Myocyte (in vitro differentiated cells): Measurements from ENCODE around the gene RPL36A. TPM values are rescaled to one million over a fixed set of nuclear protein-coding genes. Genes with fewer than 3 reads are reported as not detected.

Experiments
- DNase-seq: peaks from one replicate; pipeline ENCODE4 v3.0.0-alpha.2; 2012; ENCODE audit warnings: low read depth
- total RNA-seq: library from RNA; depleted of rRNA; stranded (reverse); fragments of >200 nt; gene quantifications from 2 replicates; pipeline ENCODE4 v1.2.3, GENCODE V29; 2014

Gene RPL36A
- total RNA-seq, 1 donor from 2014 or later, result 815 TPM

DNA sequence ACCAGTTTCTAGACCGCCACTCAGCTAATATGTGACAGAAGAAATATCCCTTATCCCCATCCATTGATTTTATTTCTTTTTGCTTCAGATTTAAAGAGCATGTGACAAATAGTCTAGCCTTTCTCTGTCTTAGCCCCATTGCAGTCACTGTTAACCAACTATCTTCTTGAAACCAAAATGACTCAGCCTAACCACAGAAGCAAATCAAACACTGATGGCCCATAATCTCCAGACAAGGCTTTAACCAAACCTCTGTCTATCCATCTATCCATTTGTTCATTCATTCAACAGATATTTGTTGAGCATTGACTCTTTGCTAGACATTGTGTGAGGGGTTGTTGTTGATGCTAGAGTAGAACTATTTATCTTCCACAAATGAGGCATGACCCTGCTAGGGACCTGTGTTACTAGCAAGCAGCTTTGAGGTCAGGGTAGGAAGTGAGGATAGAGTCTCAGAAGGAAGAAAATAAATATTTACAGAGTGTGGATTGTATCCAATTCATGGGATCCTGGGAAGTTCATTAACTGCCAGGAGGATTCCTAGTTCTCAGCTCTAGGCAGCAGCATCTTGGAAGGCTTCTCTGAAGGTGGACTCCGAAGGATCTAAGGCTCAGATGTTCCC, 39.8 kb downstream of the RPL36A start:
- peak; percentile 19 for DNase-seq

GRCh38 chrX:101442085-101442484, 51.3 kb downstream of the RPL36A start:
- DNase-seq, result no peak

Other genes starting within 250 kb of the RPL36A start
- gene DRP2, start 171.2 kb upstream of the RPL36A start, total RNA-seq, result 7.5 and 14.9 TPM in 2 replicates
- 0.08 TPM in 1 of 2 replicates, not detected in the other for gene TAF7L, start 99.7 kb upstream of the RPL36A start, total RNA-seq
- gene TIMM8A, start 42.3 kb upstream of the RPL36A start, total RNA-seq, result 10.7 and 13.8 TPM in 2 replicates
- not detected in 2 replicates for gene BTK, start 4.8 kb upstream of the RPL36A start, total RNA-seq
- gene GLA, start 16.9 kb downstream of the RPL36A start, total RNA-seq, result 23.7 and 33.7 TPM in 2 replicates
- gene HNRNPH2, start 17.2 kb downstream of the RPL36A start, total RNA-seq, result 79.3 and 95.6 TPM in 2 replicates
- 0.78 and 0.86 TPM in 2 replicates for gene ARMCX4, start 94.4 kb downstream of the RPL36A start, total RNA-seq
- gene ARMCX1, start 159.5 kb downstream of the RPL36A start, total RNA-seq, result 101 and 135 TPM in 2 replicates
- 53.5 and 66.8 TPM in 2 replicates for gene ARMCX6, start 227.0 kb downstream of the RPL36A start, total RNA-seq
- 97.5 and 116 TPM in 2 replicates for gene ARMCX3, start 232.1 kb downstream of the RPL36A start, total RNA-seq